ENCODE measurements around the gene SLC6A9. TPM values are rescaled to one million over a fixed set of nuclear protein-coding genes. Genes with fewer than 3 reads are reported as not detected.
A peak's percentile ranks its signal among the peaks of the same experiment; 100 is the strongest.

SLC6A9 gene
- total and polyA plus RNA-seq, 2 donors = 6.1 to 19.8 TPM

DNA sequence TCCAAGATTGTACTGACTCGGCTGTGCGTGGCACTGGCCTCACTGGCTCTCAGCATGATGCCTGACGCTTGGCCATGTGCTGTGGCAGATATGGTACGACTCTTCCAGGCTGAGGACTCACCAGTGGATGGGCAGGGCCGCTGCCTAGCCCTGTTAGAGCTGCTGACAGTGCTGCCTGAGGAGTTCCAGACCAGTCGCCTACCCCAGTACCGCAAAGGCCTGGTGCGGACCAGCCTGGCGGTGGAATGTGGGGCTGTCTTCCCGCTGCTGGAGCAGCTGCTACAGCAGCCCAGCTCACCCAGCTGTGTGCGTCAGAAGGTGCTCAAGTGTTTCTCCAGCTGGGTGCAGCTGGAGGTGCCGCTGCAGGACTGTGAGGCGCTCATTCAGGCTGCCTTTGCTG, 81.6 kb downstream of the SLC6A9 start:
- H3K27ac ChIP-seq (ENCODE audit: low read depth) = no peak overlapping the region
- no peak overlapping the region for H3K4me3 ChIP-seq (ENCODE audit: low read depth, low read length)
- peaks cover 3% of the 10 kb centered on the region for H3K4me1 ChIP-seq (ENCODE audit: insufficient read depth)
- DNase-seq (ENCODE audit: extremely low spot score) = no peak
- H3K36me3 ChIP-seq (ENCODE audit: insufficient read depth) = peaks cover 2% of the 10 kb centered on the region
- WGBS = 81% methylated on average over 13 of the region's 13 CpGs

DNA sequence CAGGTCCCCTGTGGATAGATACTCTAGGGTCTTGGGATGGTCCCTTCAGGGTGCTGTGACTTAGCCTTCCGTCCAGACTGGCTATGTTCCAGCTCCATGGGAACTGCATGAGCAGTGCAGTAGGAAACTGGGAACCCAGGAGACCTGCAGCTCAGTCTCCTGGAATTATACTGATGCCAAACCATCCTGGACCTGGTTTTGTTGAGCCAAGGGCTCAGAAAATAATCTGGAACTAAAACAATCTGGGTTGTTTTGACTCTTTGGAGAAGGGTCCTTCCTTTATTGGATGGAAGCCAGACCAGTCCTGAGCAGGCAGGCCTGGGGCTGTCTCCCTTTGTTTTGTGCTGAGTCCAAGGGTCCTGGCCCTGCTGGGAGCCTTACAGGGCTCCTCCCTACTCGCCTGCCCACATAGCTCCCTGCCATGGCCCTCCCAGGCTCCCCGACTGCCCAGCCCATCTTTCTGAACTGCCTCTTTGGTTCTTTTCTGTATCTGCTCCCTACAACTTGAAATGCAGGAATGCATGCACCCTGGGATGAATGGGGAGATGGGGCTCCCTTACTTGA, 83.3 kb downstream of the SLC6A9 start:
- Histone ChIP-seq H3K27ac (ENCODE audit: low read depth) (no peak overlapping the region), H3K4me3 (ENCODE audit: low read depth, low read length) (peak overlapping the region; percentile 67), H3K36me3 (ENCODE audit: insufficient read depth) (peaks cover 2% of the 10 kb centered on the region), H3K4me1 (ENCODE audit: insufficient read depth) (peaks cover 3% of the 10 kb centered on the region)
- 24% methylated on average over 3 of the region's 3 CpGs for WGBS
- no peak for DNase-seq (ENCODE audit: extremely low spot score)

DNA sequence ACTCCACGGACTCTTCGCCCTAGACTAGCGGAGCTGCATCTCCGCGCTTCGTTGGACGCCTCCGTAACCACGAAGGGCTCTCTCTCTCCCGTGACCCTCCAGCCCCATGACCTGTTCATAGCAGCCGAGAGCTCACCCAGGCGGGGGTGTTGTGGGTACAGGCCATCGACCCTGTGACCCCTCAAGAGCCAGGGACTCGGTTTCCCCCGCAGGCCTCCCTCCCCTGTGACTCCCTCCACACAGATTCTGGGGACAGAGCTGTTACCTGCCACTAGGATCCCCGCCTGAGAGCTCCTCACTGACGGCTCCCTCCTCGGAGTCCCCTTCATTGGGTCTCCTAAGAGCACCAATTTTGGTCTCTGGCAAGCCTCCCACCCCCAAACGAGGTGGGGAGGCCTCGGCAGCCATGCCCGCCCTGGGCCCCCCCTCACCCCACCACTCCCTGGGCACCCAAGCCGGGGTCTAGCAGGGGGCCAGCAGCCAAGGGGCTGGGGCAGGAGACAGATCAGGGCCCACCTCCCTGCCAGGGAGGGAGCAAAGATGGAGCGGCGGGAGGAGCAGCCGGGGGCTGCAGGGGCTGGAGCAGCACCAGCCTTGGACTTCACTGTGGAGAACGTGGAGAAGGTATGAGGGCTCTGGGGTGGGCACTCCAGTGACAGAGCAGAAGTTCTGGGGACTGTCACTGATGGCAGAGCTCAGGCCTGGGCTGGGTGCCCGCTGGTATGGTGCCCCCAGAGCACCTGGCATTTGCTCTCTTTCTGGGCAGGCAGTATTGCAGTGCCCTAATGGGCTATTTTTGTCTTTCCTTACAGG, 84.0 kb downstream of the SLC6A9 start:
- Histone ChIP-seq H3K4me1 (ENCODE audit: insufficient read depth) (peaks cover 3% of the 10 kb centered on the region), H3K4me3 (ENCODE audit: low read depth, low read length) (peak overlapping the region; percentile 67), H3K27ac (ENCODE audit: low read depth) (peak overlapping the region; percentile 94), H3K36me3 (ENCODE audit: insufficient read depth) (peaks cover 2% of the 10 kb centered on the region)
- no peak for DNase-seq (ENCODE audit: extremely low spot score)
- 6% methylated on average over 27 of the region's 27 CpGs for WGBS

Other genes starting within 250 kb of the SLC6A9 start
- 1.4 TPM for gene ARTN, start 97.7 kb downstream of the SLC6A9 start, total RNA-seq
- gene ARTN, start 97.7 kb downstream of the SLC6A9 start, polyA plus RNA-seq = 2.4 TPM
- gene IPO13, start 84.5 kb downstream of the SLC6A9 start, total RNA-seq = 11.5 TPM
- gene IPO13, start 84.5 kb downstream of the SLC6A9 start, polyA plus RNA-seq = 22.2 TPM
- gene DPH2, start 61.5 kb downstream of the SLC6A9 start, total RNA-seq = 7.8 TPM
- gene DPH2, start 61.5 kb downstream of the SLC6A9 start, polyA plus RNA-seq = 21.7 TPM
- gene ATP6V0B, start 56.5 kb downstream of the SLC6A9 start, total RNA-seq = 44.4 TPM
- gene ATP6V0B, start 56.5 kb downstream of the SLC6A9 start, polyA plus RNA-seq = 120 TPM
- gene B4GALT2, start 52.3 kb downstream of the SLC6A9 start, total RNA-seq = 35.2 TPM
- 55.9 TPM for gene B4GALT2, start 52.3 kb downstream of the SLC6A9 start, polyA plus RNA-seq
- gene CCDC24, start 39.9 kb downstream of the SLC6A9 start, total RNA-seq = 2.8 TPM
- gene CCDC24, start 39.9 kb downstream of the SLC6A9 start, polyA plus RNA-seq = 7.2 TPM
- 0.95 TPM for gene KLF17, start 87.4 kb upstream of the SLC6A9 start, total RNA-seq
- gene KLF17, start 87.4 kb upstream of the SLC6A9 start, polyA plus RNA-seq = 1.3 TPM
- not detected for gene KLF18, start 110.2 kb upstream of the SLC6A9 start, total RNA-seq
- not detected for gene KLF18, start 110.2 kb upstream of the SLC6A9 start, polyA plus RNA-seq
- gene DMAP1, start 182.0 kb upstream of the SLC6A9 start, total RNA-seq = 17.2 TPM
- 33.7 TPM for gene DMAP1, start 182.0 kb upstream of the SLC6A9 start, polyA plus RNA-seq

All from urinary bladder (tissue), 4 donors.